Measurements from ENCODE around the gene GLMN. TPM values are rescaled to one million over a fixed set of nuclear protein-coding genes. Genes with fewer than 3 reads are reported as not detected.
"Not testable (repeated sequence)": the region's sequence is repeated elsewhere in the genome, so short reads cannot be mapped to it uniquely, and the experiment has no call there.

The GLMN gene
- total RNA-seq, 1 donor from 2014 or later = 8.0 TPM

DNA sequence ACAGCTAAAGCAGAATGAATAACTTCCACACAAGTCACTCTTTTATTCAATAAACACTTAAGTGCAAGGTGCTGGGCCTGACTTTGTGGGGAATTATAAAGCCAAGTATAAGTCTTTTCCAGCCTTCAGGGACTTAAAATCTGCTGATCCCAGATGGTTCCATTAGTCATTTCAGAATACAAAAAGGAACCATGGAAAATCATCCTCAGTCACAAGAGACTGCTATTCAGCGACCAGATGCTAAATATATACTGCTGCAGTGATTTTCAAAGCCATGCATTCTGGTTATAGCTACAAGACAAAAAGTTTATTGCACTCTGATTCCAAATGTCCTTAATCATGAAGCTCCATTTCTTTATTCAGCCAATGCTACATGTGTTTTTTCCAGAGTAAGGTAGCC is 25.7 kb downstream of the GLMN start:
- TF ChIP-seq, protein P1, sequence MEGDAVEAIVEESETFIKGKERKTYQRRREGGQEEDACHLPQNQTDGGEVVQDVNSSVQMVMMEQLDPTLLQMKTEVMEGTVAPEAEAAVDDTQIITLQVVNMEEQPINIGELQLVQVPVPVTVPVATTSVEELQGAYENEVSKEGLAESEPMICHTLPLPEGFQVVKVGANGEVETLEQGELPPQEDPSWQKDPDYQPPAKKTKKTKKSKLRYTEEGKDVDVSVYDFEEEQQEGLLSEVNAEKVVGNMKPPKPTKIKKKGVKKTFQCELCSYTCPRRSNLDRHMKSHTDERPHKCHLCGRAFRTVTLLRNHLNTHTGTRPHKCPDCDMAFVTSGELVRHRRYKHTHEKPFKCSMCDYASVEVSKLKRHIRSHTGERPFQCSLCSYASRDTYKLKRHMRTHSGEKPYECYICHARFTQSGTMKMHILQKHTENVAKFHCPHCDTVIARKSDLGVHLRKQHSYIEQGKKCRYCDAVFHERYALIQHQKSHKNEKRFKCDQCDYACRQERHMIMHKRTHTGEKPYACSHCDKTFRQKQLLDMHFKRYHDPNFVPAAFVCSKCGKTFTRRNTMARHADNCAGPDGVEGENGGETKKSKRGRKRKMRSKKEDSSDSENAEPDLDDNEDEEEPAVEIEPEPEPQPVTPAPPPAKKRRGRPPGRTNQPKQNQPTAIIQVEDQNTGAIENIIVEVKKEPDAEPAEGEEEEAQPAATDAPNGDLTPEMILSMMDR (IDR thresholded peaks at IDR 0.05) = no peak
- Mint-ChIP-seq H3K36me3 (ENCODE audit: low read depth) (peaks cover 10% of the 10 kb centered on the region), H3K9me3 (ENCODE audit: low read depth) (no peaks in the 10 kb centered on the region), H3K27ac (ENCODE audit: unreplicated experiment) (no peak overlapping the region), H3K4me1 (ENCODE audit: low read depth) (peaks cover 6% of the 10 kb centered on the region), H3K4me3 (ENCODE audit: unreplicated experiment) (no peak overlapping the region), H3K27me3 (ENCODE audit: low read depth) (no peaks in the 10 kb centered on the region)
- DNase-seq (ENCODE audit: low spot score) = no peak

DNA sequence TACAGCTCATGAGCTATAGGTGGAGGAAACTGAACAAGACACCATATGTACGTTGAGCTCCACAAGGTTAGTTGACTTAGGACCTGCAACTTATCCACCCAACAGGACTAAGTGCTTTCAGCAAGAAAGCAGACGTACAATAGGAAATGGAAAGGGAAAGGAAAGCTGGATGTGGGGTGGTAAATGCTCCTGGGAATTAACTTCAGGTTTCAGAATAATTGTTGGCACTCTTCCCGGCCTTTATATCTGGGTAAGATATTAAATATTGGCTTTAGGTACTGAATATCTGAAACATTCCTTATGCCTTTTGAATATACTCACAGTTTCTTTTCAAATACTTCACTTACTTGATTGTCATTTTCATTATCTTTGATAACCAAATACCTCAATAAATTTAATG is 36.3 kb downstream of the GLMN start:
- TF ChIP-seq, protein P1 (IDR thresholded peaks at IDR 0.05) = no peak
- Mint-ChIP-seq H3K27ac (ENCODE audit: unreplicated experiment) (no peak overlapping the region), H3K4me1 (ENCODE audit: low read depth) (no peaks in the 10 kb centered on the region), H3K27me3 (ENCODE audit: low read depth) (no peaks in the 10 kb centered on the region), H3K36me3 (ENCODE audit: low read depth) (peaks cover 20% of the 10 kb centered on the region), H3K4me3 (ENCODE audit: unreplicated experiment) (no peak overlapping the region), H3K9me3 (ENCODE audit: low read depth) (no peaks in the 10 kb centered on the region)
- DNase-seq (ENCODE audit: low spot score) = no peak

GRCh38 chr1:92259350-92259749 is 39.4 kb downstream of the GLMN start:
- H3K4me3 Mint-ChIP-seq (ENCODE audit: unreplicated experiment) = no peak overlapping the region
- no peak overlapping the region for H3K27ac Mint-ChIP-seq (ENCODE audit: unreplicated experiment)
- H3K27me3 Mint-ChIP-seq (ENCODE audit: low read depth) = no peaks in the 10 kb centered on the region
- peaks cover 45% of the 10 kb centered on the region for H3K36me3 Mint-ChIP-seq (ENCODE audit: low read depth)
- H3K9me3 Mint-ChIP-seq (ENCODE audit: low read depth) = peaks cover 13% of the 10 kb centered on the region
- H3K4me1 Mint-ChIP-seq (ENCODE audit: low read depth) = no peaks in the 10 kb centered on the region
- DNase-seq (ENCODE audit: low spot score) = no peak
- TF ChIP-seq, protein P1 (IDR thresholded peaks at IDR 0.05) = no peak

DNA sequence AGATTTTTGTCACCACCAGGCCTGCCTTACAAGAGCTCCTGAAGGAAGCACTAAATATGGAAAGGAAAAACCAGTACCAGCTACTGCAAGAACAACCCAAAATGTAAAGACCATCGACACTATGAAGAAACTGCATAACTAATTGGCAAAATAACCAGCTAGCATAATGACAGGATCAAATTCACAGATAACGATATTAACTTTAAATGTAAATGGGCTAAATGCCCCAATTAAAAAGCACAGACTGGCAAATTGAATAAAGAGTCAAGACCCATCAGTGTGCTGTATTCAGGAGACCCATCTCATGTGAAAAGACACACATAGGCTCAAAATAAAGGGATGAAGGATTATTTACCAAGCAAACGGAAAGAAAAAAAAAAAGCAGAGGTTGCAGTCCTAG is 44.1 kb downstream of the GLMN start:
- DNase-seq (ENCODE audit: low spot score); H3K27ac Mint-ChIP-seq (ENCODE audit: unreplicated experiment); H3K27me3 Mint-ChIP-seq (ENCODE audit: low read depth); H3K4me3 Mint-ChIP-seq (ENCODE audit: unreplicated experiment); H3K4me1 Mint-ChIP-seq (ENCODE audit: low read depth): not testable (repeated sequence)
- Mint-ChIP-seq H3K36me3 (ENCODE audit: low read depth) (peaks cover 48% of the 10 kb centered on the region), H3K9me3 (ENCODE audit: low read depth) (peaks cover 19% of the 10 kb centered on the region)

- Mint-ChIP-seq H3K4me3 (ENCODE audit: unreplicated experiment) (no peak overlapping the region), H3K4me1 (ENCODE audit: low read depth) (peaks cover 11% of the 10 kb centered on the region), H3K36me3 (ENCODE audit: low read depth) (peaks cover 3% of the 10 kb centered on the region), H3K9me3 (ENCODE audit: low read depth) (no peaks in the 10 kb centered on the region), H3K27me3 (ENCODE audit: low read depth) (no peaks in the 10 kb centered on the region), H3K27ac (ENCODE audit: unreplicated experiment) (no peak overlapping the region)
- DNase-seq (ENCODE audit: low spot score) = no peak
- TF ChIP-seq, protein P1 (IDR thresholded peaks at IDR 0.05) = no peak
Observed at GRCh38 chr1:92244376-92244775, 54.4 kb downstream of the GLMN start.

DNA sequence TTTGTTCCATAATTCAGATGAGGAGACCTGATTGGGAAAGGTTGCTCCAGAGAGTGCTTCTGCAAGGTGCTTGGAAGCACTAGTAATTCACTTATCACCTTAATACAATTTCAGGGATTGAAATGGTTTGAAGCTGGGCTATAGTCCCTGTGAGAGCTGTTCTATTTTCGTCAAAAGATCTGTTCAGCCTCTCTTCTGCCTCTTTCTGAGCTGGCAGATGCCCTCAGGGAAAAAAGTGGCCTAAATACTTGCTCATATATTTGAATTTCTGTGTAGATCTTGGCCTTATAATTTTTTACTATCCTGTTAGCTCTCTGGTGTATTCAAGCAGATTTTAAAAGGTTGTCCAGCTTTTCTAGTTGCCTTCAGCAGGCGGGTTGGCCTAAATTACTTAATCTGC is 58.8 kb downstream of the GLMN start:
- Mint-ChIP-seq H3K36me3 (ENCODE audit: low read depth) (no peaks in the 10 kb centered on the region), H3K9me3 (ENCODE audit: low read depth) (peaks cover 3% of the 10 kb centered on the region), H3K4me3 (ENCODE audit: unreplicated experiment) (no peak overlapping the region), H3K4me1 (ENCODE audit: low read depth) (peaks cover 11% of the 10 kb centered on the region), H3K27me3 (ENCODE audit: low read depth) (peaks cover 2% of the 10 kb centered on the region), H3K27ac (ENCODE audit: unreplicated experiment) (no peak overlapping the region)
- no peak for DNase-seq (ENCODE audit: low spot score)
- TF ChIP-seq, protein P1 (IDR thresholded peaks at IDR 0.05) = no peak

All from chondrocyte (in vitro differentiated cells).